GM13977 (cell line): Measurements from ENCODE around the gene ADCY3.

ENCODE experiments used
- DNase-seq: peaks from one replicate; pipeline ENCODE4 v3.0.0; 2012; ENCODE audit warnings: low spot score
- in situ Hi-C: fragments of 300-500 bp; cut with MboI; formaldehyde crosslinking; loops from one replicate; pipeline ENCODE4 v1.12.0; 2022; ENCODE audit warnings: low sequenced_read_pairs, low pct_unique_long_range_greater_than_20kb, mixed read lengths, inconsistent platforms; ENCODE audit not compliant: unreplicated experiment
- TF ChIP-seq, protein P1 (sequence below): IDR thresholded peaks from 2 replicates; pipeline ENCODE4 v1.5.1; 2012; ENCODE audit warnings: mild to moderate bottlenecking, control low read depth; ENCODE audit not compliant: insufficient read depth; ENCODE audit errors: extremely low read depth, missing control alignments

The ADCY3 gene

GRCh38 chr2:24771061-24771460 is 149.0 kb downstream of the ADCY3 start:
- in situ Hi-C loops, result no loop called here
- TF ChIP-seq, protein P1, sequence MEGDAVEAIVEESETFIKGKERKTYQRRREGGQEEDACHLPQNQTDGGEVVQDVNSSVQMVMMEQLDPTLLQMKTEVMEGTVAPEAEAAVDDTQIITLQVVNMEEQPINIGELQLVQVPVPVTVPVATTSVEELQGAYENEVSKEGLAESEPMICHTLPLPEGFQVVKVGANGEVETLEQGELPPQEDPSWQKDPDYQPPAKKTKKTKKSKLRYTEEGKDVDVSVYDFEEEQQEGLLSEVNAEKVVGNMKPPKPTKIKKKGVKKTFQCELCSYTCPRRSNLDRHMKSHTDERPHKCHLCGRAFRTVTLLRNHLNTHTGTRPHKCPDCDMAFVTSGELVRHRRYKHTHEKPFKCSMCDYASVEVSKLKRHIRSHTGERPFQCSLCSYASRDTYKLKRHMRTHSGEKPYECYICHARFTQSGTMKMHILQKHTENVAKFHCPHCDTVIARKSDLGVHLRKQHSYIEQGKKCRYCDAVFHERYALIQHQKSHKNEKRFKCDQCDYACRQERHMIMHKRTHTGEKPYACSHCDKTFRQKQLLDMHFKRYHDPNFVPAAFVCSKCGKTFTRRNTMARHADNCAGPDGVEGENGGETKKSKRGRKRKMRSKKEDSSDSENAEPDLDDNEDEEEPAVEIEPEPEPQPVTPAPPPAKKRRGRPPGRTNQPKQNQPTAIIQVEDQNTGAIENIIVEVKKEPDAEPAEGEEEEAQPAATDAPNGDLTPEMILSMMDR, result no peak
- DNase-seq, result no peak
